ENCODE measurements around the gene LRIG2. TPM values are rescaled to one million over a fixed set of nuclear protein-coding genes. Genes with fewer than 3 reads are reported as not detected.

LRIG2 gene
- total RNA-seq, 2 experiments from 2014 or later, result 12.9 to 15.8 TPM

DNA sequence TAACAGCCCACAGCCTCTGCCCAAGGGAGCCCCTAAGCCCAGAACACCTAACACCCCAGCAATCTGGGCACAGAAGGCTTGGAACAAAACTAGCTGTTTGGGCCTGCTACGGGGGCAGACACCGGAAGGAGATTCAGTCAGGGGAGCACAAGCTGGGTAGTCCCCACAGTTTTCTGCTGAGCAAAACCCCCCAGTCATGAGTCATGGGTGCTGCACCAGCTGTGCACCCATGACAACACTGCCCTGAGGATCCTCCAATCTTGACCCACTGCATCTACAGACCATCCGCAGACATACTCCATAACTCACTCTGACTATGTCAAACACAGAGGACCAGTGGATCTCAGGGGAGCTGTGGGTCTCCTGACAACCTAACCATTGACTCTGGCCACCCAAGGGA is 105.1 kb downstream of the LRIG2 start:
- TF ChIP-seq, protein P1, sequence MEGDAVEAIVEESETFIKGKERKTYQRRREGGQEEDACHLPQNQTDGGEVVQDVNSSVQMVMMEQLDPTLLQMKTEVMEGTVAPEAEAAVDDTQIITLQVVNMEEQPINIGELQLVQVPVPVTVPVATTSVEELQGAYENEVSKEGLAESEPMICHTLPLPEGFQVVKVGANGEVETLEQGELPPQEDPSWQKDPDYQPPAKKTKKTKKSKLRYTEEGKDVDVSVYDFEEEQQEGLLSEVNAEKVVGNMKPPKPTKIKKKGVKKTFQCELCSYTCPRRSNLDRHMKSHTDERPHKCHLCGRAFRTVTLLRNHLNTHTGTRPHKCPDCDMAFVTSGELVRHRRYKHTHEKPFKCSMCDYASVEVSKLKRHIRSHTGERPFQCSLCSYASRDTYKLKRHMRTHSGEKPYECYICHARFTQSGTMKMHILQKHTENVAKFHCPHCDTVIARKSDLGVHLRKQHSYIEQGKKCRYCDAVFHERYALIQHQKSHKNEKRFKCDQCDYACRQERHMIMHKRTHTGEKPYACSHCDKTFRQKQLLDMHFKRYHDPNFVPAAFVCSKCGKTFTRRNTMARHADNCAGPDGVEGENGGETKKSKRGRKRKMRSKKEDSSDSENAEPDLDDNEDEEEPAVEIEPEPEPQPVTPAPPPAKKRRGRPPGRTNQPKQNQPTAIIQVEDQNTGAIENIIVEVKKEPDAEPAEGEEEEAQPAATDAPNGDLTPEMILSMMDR (IDR thresholded peaks at IDR 0.05), result no peak
- Histone ChIP-seq H3K4me3 (ENCODE audit: low read length) (no peak overlapping the region), H3K4me1 (ENCODE audit: insufficient read depth, low read length) (no peaks in the 10 kb centered on the region), H3K27me3 (ENCODE audit: control insufficient read depth in 1 of 2, insufficient read depth in 2 of 2, low read length in 2 of 2) (peaks cover 0 to 7% of the 10 kb centered on the region in 2 experiments), H3K9me3 (ENCODE audit: control insufficient read depth in 1 of 2, insufficient read depth in 1 of 2, low read length in 2 of 2) (peaks cover under 1 to 6% of the 10 kb centered on the region in 2 experiments), H3K36me3 (ENCODE audit: insufficient read depth, low read length) (no peaks in the 10 kb centered on the region), H3K27ac (ENCODE audit: low read depth in 1 of 2, low read length in 2 of 2) (no peak overlapping the region)
- POLR2A ChIA-PET, result no interaction called here
- DNase-seq (no peak), ATAC-seq (ENCODE audit: poor library complexity) (no peak)
- H3K4me1 Mint-ChIP-seq (ENCODE audit: low read depth), result no peaks in the 10 kb centered on the region
- H3K27me3 Mint-ChIP-seq, result peaks cover 16% of the 10 kb centered on the region
- intact Hi-C loops (cut with DNase I, micrococcal nuclease), result no loop called here
- H3K27ac Mint-ChIP-seq, result no peak overlapping the region
- no peaks in the 10 kb centered on the region for H3K9me3 Mint-ChIP-seq
- no peaks in the 10 kb centered on the region for H3K36me3 Mint-ChIP-seq (ENCODE audit: low read depth)
- CTCF ChIA-PET, result no interaction called here
- H3K4me3 Mint-ChIP-seq, result no peak overlapping the region

DNA sequence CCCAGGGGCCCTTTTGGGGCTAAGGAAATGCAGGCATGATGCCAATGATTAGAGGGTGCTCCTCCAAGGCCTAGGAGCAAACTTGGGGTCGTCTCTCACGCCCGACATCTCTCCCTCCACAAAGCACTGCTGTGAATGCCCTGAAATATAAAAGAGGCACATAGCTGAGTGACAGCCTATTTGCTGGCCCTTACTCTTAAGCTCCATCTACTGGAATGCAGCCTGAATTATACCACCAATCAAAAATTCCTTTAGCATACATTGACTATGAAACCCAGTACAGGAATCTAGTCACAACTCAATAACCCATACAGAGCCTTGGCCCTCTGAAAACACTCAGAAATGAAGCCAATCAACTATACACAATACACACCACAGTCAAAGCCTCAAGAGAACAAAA is 105.5 kb downstream of the LRIG2 start:
- Mint-ChIP-seq H3K4me3 (no peak overlapping the region), H3K4me1 (ENCODE audit: low read depth) (no peaks in the 10 kb centered on the region), H3K27ac (no peak overlapping the region), H3K9me3 (no peaks in the 10 kb centered on the region), H3K36me3 (ENCODE audit: low read depth) (no peaks in the 10 kb centered on the region), H3K27me3 (peaks cover 16% of the 10 kb centered on the region)
- CTCF ChIA-PET, result no interaction called here
- Histone ChIP-seq H3K9me3 (ENCODE audit: control insufficient read depth in 1 of 2, insufficient read depth in 1 of 2, low read length in 2 of 2) (peaks cover 0 to 3% of the 10 kb centered on the region in 2 experiments), H3K4me1 (ENCODE audit: insufficient read depth, low read length) (no peaks in the 10 kb centered on the region), H3K36me3 (ENCODE audit: insufficient read depth, low read length) (no peaks in the 10 kb centered on the region), H3K27me3 (ENCODE audit: control insufficient read depth in 1 of 2, insufficient read depth in 2 of 2, low read length in 2 of 2) (peaks cover 0 to 7% of the 10 kb centered on the region in 2 experiments), H3K27ac (ENCODE audit: low read depth in 1 of 2, low read length in 2 of 2) (no peak overlapping the region), H3K4me3 (ENCODE audit: low read length) (no peak overlapping the region)
- DNase-seq (no peak), ATAC-seq (ENCODE audit: poor library complexity) (no peak)
- POLR2A ChIA-PET, result no interaction called here
- TF ChIP-seq, protein P1 (IDR thresholded peaks at IDR 0.05), result no peak
- intact Hi-C loops (cut with DNase I, micrococcal nuclease), result no loop called here

Other genes starting within 250 kb of the LRIG2 start
- gene SLC16A1, start 117.0 kb upstream of the LRIG2 start, total RNA-seq, result 10 to 100 TPM; 22.9 to 26.6 TPM

Measured in CD4-positive, alpha-beta T cell (primary cell).